ENCODE results near the gene PRDM11.
"Not testable (repeated sequence)": the region's sequence is repeated elsewhere in the genome, so short reads cannot be mapped to it uniquely, and the experiment has no call there.

GRCh38 chr11:45249372-45249771 lies 102.9 kb downstream of the PRDM11 start:
- not testable (repeated sequence) for TF ChIP-seq CTCF (IDR thresholded peaks at IDR 0.05; ENCODE audit: low read depth, low read length, missing input control); TAF1 (conservative IDR thresholded peaks at IDR 0.05)

Data from liver (tissue), 3 donors.